ENCODE measurements around the gene UNC13B.

The UNC13B gene

GRCh38 chr9:35452481-35452880 is 290.7 kb downstream of the UNC13B start:
- FAIRE-seq, result no peak

DNA sequence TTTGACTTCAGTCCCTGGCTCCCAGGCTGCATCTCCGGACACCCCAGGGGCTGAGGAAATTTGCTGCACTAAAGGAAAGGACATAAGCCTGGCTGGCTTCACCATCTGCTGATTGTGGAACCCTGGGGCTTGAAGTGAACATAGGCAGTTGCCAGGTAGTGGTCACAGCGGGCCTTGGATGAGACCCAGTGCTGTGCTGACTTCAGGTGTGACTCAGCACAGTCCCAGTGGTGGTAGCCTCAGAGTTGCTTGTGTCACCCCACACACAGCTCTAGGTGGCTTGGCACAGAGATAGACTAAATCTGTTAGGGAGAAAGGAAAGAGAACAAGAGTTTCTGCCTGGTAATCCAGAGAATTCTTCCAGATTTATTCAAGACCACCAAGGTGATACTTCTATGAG is 292.0 kb downstream of the UNC13B start:
- FAIRE-seq, result no peak

All from endometrium (tissue), 2 donors.